Chondrocyte (in vitro differentiated cells): ENCODE data around the gene KDM4C. TPM values are rescaled to one million over a fixed set of nuclear protein-coding genes. Genes with fewer than 3 reads are reported as not detected.
A peak's percentile ranks its signal among the peaks of the same experiment; 100 is the strongest.

Experiments used
- DNase-seq: peaks from one replicate; pipeline ENCODE4 v3.0.0; 2021; ENCODE audit warnings: mixed read lengths, low spot score
- H3K27ac Mint-ChIP-seq: one replicate; pipeline ENCODE4 v1.8.0; 2021; ENCODE audit warnings: mild to moderate bottlenecking, moderate library complexity, mixed read lengths; ENCODE audit not compliant: unreplicated experiment
- H3K27me3 Mint-ChIP-seq: 2 replicates; pipeline ENCODE4 v1.8.0; 2021; ENCODE audit warnings: low read depth, mixed read lengths
- H3K36me3 Mint-ChIP-seq: 2 replicates; pipeline ENCODE4 v1.8.0; 2021; ENCODE audit warnings: low read depth, mixed read lengths
- H3K4me1 Mint-ChIP-seq: 2 replicates; pipeline ENCODE4 v1.8.0; 2021; ENCODE audit warnings: low read depth, mild to moderate bottlenecking, mixed read lengths
- H3K4me3 Mint-ChIP-seq: one replicate; pipeline ENCODE4 v1.8.0; 2021; ENCODE audit warnings: mild to moderate bottlenecking, moderate library complexity, mixed read lengths; ENCODE audit not compliant: unreplicated experiment
- H3K9me3 Mint-ChIP-seq: 2 replicates; pipeline ENCODE4 v1.8.0; 2021; ENCODE audit warnings: low read depth, mixed read lengths
- CTCF ChIP-seq: fragments of 200-600 bp; sonication (generic); IDR thresholded peaks from 2 replicates; pipeline ENCODE4 v1.5.0; 2021; ENCODE audit warnings: antibody characterized with exemption, mild to moderate bottlenecking, moderate library complexity
- total RNA-seq: library from RNA; stranded (reverse); gene quantifications from 3 replicates; pipeline ENCODE4 v1.2.1, GENCODE V29; 2021

The KDM4C gene
- total RNA-seq, 1 donor from 2014 or later: 18.1 TPM

GRCh38 chr9:7163932-7164331 lies 406.2 kb downstream of the KDM4C start:
- DNase-seq: no peak
- H3K9me3 Mint-ChIP-seq: peaks cover 4% of the 10 kb centered on the region
- no peaks in the 10 kb centered on the region for H3K27me3 Mint-ChIP-seq
- no peak overlapping the region for H3K27ac Mint-ChIP-seq
- TF ChIP-seq CTCF: no peak
- H3K36me3 Mint-ChIP-seq: peaks cover 11% of the 10 kb centered on the region
- H3K4me3 Mint-ChIP-seq: no peak overlapping the region
- H3K4me1 Mint-ChIP-seq: peaks cover 11% of the 10 kb centered on the region

GRCh38 chr9:7164440-7165330 lies 406.9 kb downstream of the KDM4C start:
- DNase-seq: no peak
- no peak for TF ChIP-seq CTCF
- Mint-ChIP-seq H3K4me3 (no peak overlapping the region), H3K9me3 (peaks cover 3% of the 10 kb centered on the region), H3K27me3 (no peaks in the 10 kb centered on the region), H3K36me3 (peaks cover 9% of the 10 kb centered on the region), H3K4me1 (peaks cover 14% of the 10 kb centered on the region), H3K27ac (no peak overlapping the region)

GRCh38 chr9:7165331-7165975 lies 407.7 kb downstream of the KDM4C start:
- Mint-ChIP-seq H3K4me3 (no peak overlapping the region), H3K27me3 (no peaks in the 10 kb centered on the region), H3K4me1 (peaks cover 21% of the 10 kb centered on the region), H3K9me3 (no peaks in the 10 kb centered on the region), H3K27ac (no peak overlapping the region), H3K36me3 (peaks cover 6% of the 10 kb centered on the region)
- no peak for TF ChIP-seq CTCF
- no peak for DNase-seq

- no peak for DNase-seq
- Mint-ChIP-seq H3K9me3 (no peaks in the 10 kb centered on the region), H3K27ac (no peak overlapping the region), H3K4me3 (no peak overlapping the region), H3K4me1 (peaks cover 21% of the 10 kb centered on the region), H3K27me3 (no peaks in the 10 kb centered on the region), H3K36me3 (peaks cover 6% of the 10 kb centered on the region)
- no peak for TF ChIP-seq CTCF
Measured at GRCh38 chr9:7166074-7166473, 408.3 kb downstream of the KDM4C start.

- no peak overlapping the region for H3K4me3 Mint-ChIP-seq
- no peak for DNase-seq
- no peaks in the 10 kb centered on the region for H3K27me3 Mint-ChIP-seq
- peaks cover 16% of the 10 kb centered on the region for H3K4me1 Mint-ChIP-seq
- no peaks in the 10 kb centered on the region for H3K9me3 Mint-ChIP-seq
- peaks cover 11% of the 10 kb centered on the region for H3K36me3 Mint-ChIP-seq
- peak overlapping the region; percentile 45 for H3K27ac Mint-ChIP-seq
- TF ChIP-seq CTCF: no peak
Measured at GRCh38 chr9:7169717-7170389, 412.1 kb downstream of the KDM4C start.
